ENCODE measurements around the gene NUCB1.
"Not testable (repeated sequence)": the region's sequence is repeated elsewhere in the genome, so short reads cannot be mapped to it uniquely, and the experiment has no call there.

The NUCB1 gene

GRCh38 chr19:48881741-48882657 lies 18.1 kb upstream of the NUCB1 start:
- in situ Hi-C loops (cut with HindIII; ENCODE audit: low sequenced_read_pairs), result no loop called here
- H3K4me3 ChIP-seq (ENCODE audit: low read depth, low read length), result no peak overlapping the region
- no peak for DNase-seq (ENCODE audit: low read depth, low spot score)
- TF ChIP-seq CTCF (IDR thresholded peaks at IDR 0.05; ENCODE audit: low read depth, low read length), result no peak

- in situ Hi-C loops (cut with HindIII; ENCODE audit: low sequenced_read_pairs), result no loop called here
- TF ChIP-seq CTCF (IDR thresholded peaks at IDR 0.05; ENCODE audit: low read depth, low read length), result no peak
- no peak overlapping the region for H3K4me3 ChIP-seq (ENCODE audit: low read depth, low read length)
- no peak for DNase-seq (ENCODE audit: low read depth, low spot score)
Measured at GRCh38 chr19:48883726-48884125, 16.4 kb upstream of the NUCB1 start.

- H3K4me3 ChIP-seq (ENCODE audit: low read depth, low read length), result no peak overlapping the region
- no peak for TF ChIP-seq CTCF (IDR thresholded peaks at IDR 0.05; ENCODE audit: low read depth, low read length)
- DNase-seq (ENCODE audit: low read depth, low spot score), result no peak
- in situ Hi-C loops (cut with HindIII; ENCODE audit: low sequenced_read_pairs), result no loop called here
Measured at GRCh38 chr19:48887861-48888612, 12.1 kb upstream of the NUCB1 start.

- H3K4me3 ChIP-seq (ENCODE audit: low read depth, low read length); DNase-seq (ENCODE audit: low read depth, low spot score); in situ Hi-C loops (cut with HindIII; ENCODE audit: low sequenced_read_pairs): not testable (repeated sequence)
Measured at GRCh38 chr19:48889496-48889895, 10.6 kb upstream of the NUCB1 start.

GRCh38 chr19:48890551-48890950 lies 9.6 kb upstream of the NUCB1 start:
- in situ Hi-C loops (cut with HindIII; ENCODE audit: low sequenced_read_pairs), result no loop called here
- H3K4me3 ChIP-seq (ENCODE audit: low read depth, low read length), result no peak overlapping the region
- no peak for TF ChIP-seq CTCF (IDR thresholded peaks at IDR 0.05; ENCODE audit: low read depth, low read length)
- DNase-seq (ENCODE audit: low read depth, low spot score), result no peak

- DNase-seq (ENCODE audit: low read depth, low spot score), result no peak
- in situ Hi-C loops (cut with HindIII; ENCODE audit: low sequenced_read_pairs), result no loop called here
- no peak overlapping the region for H3K4me3 ChIP-seq (ENCODE audit: low read depth, low read length)
- TF ChIP-seq CTCF (IDR thresholded peaks at IDR 0.05; ENCODE audit: low read depth, low read length), result no peak
Measured at GRCh38 chr19:48895226-48895625, 4.9 kb upstream of the NUCB1 start.

Measured in astrocyte of the spinal cord (primary cell).